Dendritic cell treated with granulocyte-macrophage colony-stimulating factor and Interleukin-4, amounts not matched to agents 40 ng/mL and 50 ng/mL, for 4 days (primary cell): ENCODE data around the gene ATP8B3.

Experiments
- H3K27ac Mint-ChIP-seq: one replicate; pipeline ENCODE4 v1.8.0; 2022; ENCODE audit warnings: mild to moderate bottlenecking, mixed read lengths
- H3K27me3 Mint-ChIP-seq: one replicate; pipeline ENCODE4 v1.8.0; 2022; ENCODE audit warnings: mild to moderate bottlenecking, mixed read lengths
- H3K36me3 Mint-ChIP-seq: one replicate; pipeline ENCODE4 v1.8.0; 2022; ENCODE audit warnings: low read depth, mixed read lengths
- H3K4me1 Mint-ChIP-seq: one replicate; pipeline ENCODE4 v1.8.0; 2022; ENCODE audit warnings: low read depth, mixed read lengths
- H3K4me3 Mint-ChIP-seq: one replicate; pipeline ENCODE4 v1.8.0; 2022; ENCODE audit warnings: mild to moderate bottlenecking, moderate library complexity, mixed read lengths
- H3K9me3 Mint-ChIP-seq: one replicate; pipeline ENCODE4 v1.8.0; 2022; ENCODE audit warnings: mixed read lengths
- intact Hi-C: fragments of 100-400 bp; cut with micrococcal nuclease; formaldehyde crosslinking; loops from one replicate; pipeline ENCODE4 v1.15.0; 2022

The ATP8B3 gene

GRCh38 chr19:1823020-1823419 lies 10.9 kb upstream of the ATP8B3 start:
- no peak overlapping the region for H3K27ac Mint-ChIP-seq
- intact Hi-C loops = no loop called here
- peaks cover 8% of the 10 kb centered on the region for H3K4me1 Mint-ChIP-seq
- H3K9me3 Mint-ChIP-seq = no peaks in the 10 kb centered on the region
- no peak overlapping the region for H3K4me3 Mint-ChIP-seq
- H3K36me3 Mint-ChIP-seq = peaks cover 100% of the 10 kb centered on the region
- no peaks in the 10 kb centered on the region for H3K27me3 Mint-ChIP-seq

DNA sequence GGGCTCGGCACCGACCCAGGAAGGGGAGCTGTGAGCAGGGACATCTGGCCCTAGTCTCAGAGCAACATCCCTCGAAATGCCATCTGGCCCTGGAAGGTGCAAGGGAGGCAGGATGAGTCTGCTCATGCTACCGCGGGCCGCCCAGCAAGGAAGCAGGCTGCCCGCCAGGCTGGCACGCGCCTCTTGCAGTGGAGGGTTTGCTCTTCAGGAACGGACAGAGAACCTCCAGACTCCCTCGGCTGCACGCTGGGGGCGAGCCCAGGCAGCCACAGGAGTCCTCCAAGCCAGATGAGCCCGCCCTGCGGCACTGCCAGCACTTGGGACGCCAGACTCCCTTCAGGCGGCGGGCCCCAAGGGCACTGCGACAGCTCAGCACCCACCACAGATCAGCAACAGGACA lies 10.1 kb upstream of the ATP8B3 start:
- Mint-ChIP-seq H3K4me3 (no peak overlapping the region), H3K9me3 (no peaks in the 10 kb centered on the region), H3K27me3 (no peaks in the 10 kb centered on the region), H3K4me1 (peaks cover 8% of the 10 kb centered on the region), H3K36me3 (peaks cover 100% of the 10 kb centered on the region), H3K27ac (no peak overlapping the region)
- intact Hi-C loops = no loop called here

- H3K4me3 Mint-ChIP-seq = no peak overlapping the region
- no peak overlapping the region for H3K27ac Mint-ChIP-seq
- H3K9me3 Mint-ChIP-seq = no peaks in the 10 kb centered on the region
- peaks cover 4% of the 10 kb centered on the region for H3K4me1 Mint-ChIP-seq
- intact Hi-C loops = no loop called here
- no peaks in the 10 kb centered on the region for H3K27me3 Mint-ChIP-seq
- H3K36me3 Mint-ChIP-seq = peaks cover 100% of the 10 kb centered on the region
Observed at GRCh38 chr19:1819341-1820255, 7.5 kb upstream of the ATP8B3 start.

DNA sequence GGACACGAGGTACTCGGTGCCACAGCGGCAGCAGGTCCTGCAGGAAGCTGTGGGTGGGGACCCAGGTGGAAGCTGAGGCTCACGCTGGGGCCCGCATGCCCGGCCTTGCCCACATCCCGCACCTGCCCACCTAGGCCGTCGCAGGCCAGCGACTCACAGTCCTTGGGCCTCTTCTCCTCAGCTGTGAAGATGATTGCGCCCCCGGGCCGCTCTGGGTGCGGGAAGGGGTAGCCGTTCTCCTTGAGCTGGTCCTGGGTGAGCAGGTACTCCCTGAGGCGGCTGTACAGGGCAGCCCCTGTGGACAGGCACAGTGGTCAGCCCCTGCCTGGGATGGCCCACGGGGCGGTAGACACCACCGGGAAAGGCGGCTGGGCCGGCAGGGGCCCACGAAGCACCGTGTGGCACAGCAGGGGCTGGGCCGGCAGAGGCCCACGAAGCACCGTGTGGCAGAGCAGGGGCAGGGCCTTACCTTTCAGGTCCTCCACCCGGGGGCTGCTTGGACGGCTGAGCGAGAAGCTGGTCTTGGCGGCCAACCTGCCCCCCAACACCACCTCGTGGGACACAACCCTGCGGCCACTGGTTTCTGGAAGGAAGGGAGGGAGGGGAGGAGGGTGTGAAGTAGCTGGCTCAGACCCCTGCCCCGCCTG lies 6.6 kb upstream of the ATP8B3 start:
- H3K4me1 Mint-ChIP-seq = peaks cover 9% of the 10 kb centered on the region
- intact Hi-C loops = no loop called here
- no peak overlapping the region for H3K4me3 Mint-ChIP-seq
- no peaks in the 10 kb centered on the region for H3K27me3 Mint-ChIP-seq
- H3K36me3 Mint-ChIP-seq = peaks cover 91% of the 10 kb centered on the region
- H3K27ac Mint-ChIP-seq = no peak overlapping the region
- H3K9me3 Mint-ChIP-seq = no peaks in the 10 kb centered on the region

- Mint-ChIP-seq H3K27me3 (no peaks in the 10 kb centered on the region), H3K4me3 (no peak overlapping the region), H3K9me3 (no peaks in the 10 kb centered on the region), H3K4me1 (peaks cover 19% of the 10 kb centered on the region), H3K36me3 (peaks cover 85% of the 10 kb centered on the region), H3K27ac (no peak overlapping the region)
- intact Hi-C loops = no loop called here
Observed at GRCh38 chr19:1817553-1818179, 5.6 kb upstream of the ATP8B3 start.

DNA sequence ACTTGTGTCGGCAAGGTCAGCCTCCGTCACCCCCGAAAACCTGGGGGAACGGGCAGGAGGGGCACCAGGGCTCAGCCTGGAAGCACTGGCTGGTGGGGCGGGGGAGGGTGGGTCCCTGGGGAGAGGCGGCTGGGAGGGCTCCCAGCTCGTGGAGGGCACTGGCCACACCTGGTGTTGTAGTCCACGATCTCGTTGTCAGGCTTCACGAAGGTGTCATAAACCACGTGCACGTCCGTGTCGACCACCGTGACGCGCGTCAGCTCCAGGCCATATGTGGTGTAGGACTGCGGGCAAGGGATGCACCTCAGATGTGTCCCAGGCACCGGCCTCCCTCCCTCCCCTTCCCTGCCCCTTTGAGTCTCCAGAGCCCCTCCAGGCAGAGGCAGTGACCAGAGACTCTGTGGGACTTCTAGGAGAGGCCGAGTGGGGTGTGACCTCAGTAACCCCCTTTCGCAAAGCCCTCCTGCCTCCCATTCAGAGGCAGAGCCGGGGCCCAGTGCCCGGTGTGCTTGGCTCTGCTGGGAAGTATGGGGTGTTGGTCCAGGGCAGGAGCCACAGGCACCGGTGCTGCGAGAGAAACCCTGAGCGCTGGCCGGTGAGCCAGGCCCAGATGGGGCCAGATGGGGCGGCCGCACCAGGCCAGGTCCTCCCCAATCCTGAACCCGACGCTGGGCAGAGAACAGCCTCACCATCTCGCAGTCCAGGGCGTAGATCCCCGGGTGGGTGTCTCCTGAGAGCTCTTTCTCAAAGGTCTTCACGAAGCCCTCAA lies 4.6 kb upstream of the ATP8B3 start:
- peaks cover 22% of the 10 kb centered on the region for H3K4me1 Mint-ChIP-seq
- intact Hi-C loops = no loop called here

DNA sequence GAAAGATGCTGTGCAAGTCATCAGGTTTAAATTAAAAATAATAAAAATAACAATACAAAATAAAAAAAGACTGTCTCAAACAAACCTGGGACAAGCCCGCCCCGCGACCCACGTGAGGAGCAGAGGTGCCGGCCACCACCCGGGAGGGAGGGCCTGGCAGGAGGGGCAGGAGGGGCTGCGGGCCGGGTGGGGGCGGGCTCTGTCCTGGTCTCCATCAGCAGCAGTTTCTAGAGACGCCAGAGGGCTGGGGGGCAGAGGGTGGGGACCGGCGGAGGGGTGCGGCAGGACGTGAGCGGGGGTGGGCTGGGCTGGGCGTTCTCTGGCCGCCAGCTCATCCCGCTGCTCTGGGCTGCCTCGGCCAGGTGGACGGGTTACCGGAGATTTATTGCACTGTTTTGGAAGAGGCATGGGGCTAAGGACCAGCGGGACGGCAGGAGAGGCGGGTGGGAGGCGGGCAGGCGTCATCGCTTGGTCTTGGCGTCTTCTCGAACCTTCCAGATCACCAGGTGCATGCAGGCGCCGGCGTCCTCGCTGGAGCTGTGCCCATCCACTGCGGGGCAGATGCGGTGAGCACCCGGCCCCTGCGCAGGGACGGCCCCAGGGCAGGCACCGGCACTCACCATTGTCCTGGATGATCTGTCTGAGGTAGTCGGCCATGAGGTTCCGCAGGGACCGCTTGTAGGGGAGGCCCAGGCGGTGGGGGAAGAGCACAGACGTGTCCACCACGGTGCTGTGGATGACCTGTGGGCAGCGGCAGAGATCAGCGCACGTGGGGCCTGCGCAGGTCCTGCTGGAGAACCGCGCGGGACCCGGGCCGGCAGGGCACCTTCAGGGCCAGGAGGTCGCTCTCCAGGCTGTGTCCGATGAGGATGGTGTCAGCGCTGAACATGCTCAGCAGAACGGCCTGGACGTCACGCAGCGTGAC lies 3.8 kb upstream of the ATP8B3 start:
- intact Hi-C loops = no loop called here
- H3K9me3 Mint-ChIP-seq = no peaks in the 10 kb centered on the region
- H3K27ac Mint-ChIP-seq = no peak overlapping the region
- H3K27me3 Mint-ChIP-seq = no peaks in the 10 kb centered on the region
- H3K4me1 Mint-ChIP-seq = peaks cover 28% of the 10 kb centered on the region
- no peak overlapping the region for H3K4me3 Mint-ChIP-seq
- peaks cover 73% of the 10 kb centered on the region for H3K36me3 Mint-ChIP-seq

More for the DNA sequence above, 4.6 kb upstream of the ATP8B3 start:
- Mint-ChIP-seq H3K36me3 (peaks cover 82% of the 10 kb centered on the region), H3K4me3 (no peak overlapping the region), H3K27ac (no peak overlapping the region), H3K27me3 (no peaks in the 10 kb centered on the region), H3K9me3 (no peaks in the 10 kb centered on the region)

- peaks cover 28% of the 10 kb centered on the region for H3K4me1 Mint-ChIP-seq
- H3K27ac Mint-ChIP-seq = no peak overlapping the region
- no peaks in the 10 kb centered on the region for H3K9me3 Mint-ChIP-seq
- peaks cover 65% of the 10 kb centered on the region for H3K36me3 Mint-ChIP-seq
- H3K27me3 Mint-ChIP-seq = no peaks in the 10 kb centered on the region
- H3K4me3 Mint-ChIP-seq = no peak overlapping the region
- intact Hi-C loops = no loop called here
Observed at GRCh38 chr19:1814833-1815604, 2.9 kb upstream of the ATP8B3 start.

GRCh38 chr19:1814391-1814790 lies 2.3 kb upstream of the ATP8B3 start:
- H3K4me3 Mint-ChIP-seq = no peak overlapping the region
- intact Hi-C loops = no loop called here
- H3K27ac Mint-ChIP-seq = no peak overlapping the region
- no peaks in the 10 kb centered on the region for H3K9me3 Mint-ChIP-seq
- no peaks in the 10 kb centered on the region for H3K27me3 Mint-ChIP-seq
- peaks cover 28% of the 10 kb centered on the region for H3K4me1 Mint-ChIP-seq
- H3K36me3 Mint-ChIP-seq = peaks cover 58% of the 10 kb centered on the region

DNA sequence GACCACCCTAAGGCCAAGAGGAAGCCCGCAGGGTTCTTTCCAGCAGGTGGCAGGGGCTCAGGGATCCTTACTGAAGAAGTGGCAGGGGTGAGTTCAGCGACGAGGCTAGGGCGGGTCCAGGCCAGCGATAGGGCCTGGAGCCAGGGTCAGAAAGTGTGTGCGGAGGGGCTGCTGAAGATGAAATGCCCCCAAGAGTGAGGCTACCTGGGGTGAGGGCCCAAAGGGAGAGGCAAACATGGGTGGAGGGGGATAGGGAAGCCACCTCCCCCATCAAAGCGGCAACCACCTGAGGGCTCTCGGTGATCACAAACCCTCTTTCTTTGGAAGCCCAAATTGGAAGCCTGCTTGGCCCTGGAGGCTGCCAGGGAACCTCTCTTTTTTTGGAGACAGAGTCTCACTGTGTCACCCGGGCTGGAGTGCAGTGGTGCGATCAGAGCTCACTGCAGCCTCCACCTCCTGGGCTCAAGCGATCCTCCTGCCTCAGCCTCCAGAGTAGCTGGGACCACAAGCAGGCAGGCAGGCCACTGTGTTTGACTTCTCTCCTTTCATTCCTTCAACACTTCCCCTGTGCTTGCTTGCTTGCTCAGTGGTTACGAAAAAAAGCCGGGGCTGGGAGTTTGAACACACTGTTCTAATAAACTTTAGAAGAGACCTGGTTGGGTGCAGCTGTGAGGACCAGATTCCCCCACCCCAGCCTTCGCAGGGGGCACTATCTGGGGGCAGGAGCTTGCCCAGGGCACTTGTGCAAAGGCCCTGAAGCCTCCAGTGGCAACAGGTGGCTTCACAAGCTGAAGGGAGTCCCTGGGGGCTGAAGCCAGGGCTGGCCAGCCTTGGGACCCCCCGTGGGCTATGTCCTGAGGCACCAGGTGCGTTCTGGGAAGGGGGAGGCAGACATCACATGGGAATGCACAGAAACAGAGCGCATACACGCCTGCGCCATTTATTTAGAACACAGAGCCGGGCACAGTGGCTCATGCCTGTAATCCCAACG lies 1.4 kb upstream of the ATP8B3 start:
- H3K36me3 Mint-ChIP-seq = peaks cover 49% of the 10 kb centered on the region
- H3K27me3 Mint-ChIP-seq = no peaks in the 10 kb centered on the region
- intact Hi-C loops = no loop called here
- H3K4me3 Mint-ChIP-seq = peak overlapping the region; percentile 93
- no peaks in the 10 kb centered on the region for H3K9me3 Mint-ChIP-seq
- peak overlapping the region; percentile 97 for H3K27ac Mint-ChIP-seq
- H3K4me1 Mint-ChIP-seq = peaks cover 28% of the 10 kb centered on the region

DNA sequence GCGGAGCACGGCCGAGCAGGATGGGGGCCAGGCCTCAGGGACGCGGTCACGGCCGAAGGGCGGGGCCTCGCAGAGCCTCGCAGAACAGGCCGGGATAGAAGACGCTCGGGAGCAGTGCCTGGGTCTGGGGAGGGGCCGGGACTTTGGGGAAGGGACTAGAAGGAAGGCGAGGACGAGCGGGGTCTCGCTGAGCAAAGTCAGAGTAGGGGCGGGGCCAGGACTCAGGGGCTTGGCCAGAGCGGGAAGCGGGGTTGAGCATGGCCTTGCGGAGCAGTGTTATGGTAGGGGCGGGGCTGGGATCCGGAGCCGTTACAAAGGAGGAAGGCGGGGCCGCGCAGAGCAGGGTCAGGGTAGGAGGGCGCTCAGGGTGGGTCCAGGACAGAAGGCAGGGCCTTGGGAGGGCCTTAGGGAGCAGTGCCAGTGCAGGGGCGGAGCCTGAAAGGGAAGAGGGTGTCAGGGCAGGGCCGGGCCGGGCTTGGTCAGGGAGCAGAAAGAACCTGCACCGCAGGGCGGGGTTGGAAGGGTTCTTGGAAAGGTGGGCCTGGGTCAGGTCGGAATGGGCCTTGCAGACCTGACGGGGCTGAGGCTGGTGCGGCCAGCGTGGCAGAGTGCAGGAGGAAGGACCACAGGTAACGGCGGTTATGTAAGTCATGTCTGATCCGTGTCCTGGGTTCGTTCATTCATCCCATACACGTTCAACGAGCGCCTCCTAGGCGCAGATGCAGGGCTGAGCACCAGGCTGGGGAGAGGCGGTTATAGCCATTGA lies 533 bp upstream of the ATP8B3 start:
- Mint-ChIP-seq H3K36me3 (peaks cover 40% of the 10 kb centered on the region), H3K27ac (peak overlapping the region; percentile 97), H3K9me3 (no peaks in the 10 kb centered on the region), H3K4me1 (peaks cover 28% of the 10 kb centered on the region), H3K27me3 (no peaks in the 10 kb centered on the region), H3K4me3 (peak overlapping the region; percentile 93)
- intact Hi-C loops = no loop called here
